PC-9 (cell line): Measurements from ENCODE around the gene CHRDL1. TPM values are rescaled to one million over a fixed set of nuclear protein-coding genes. Genes with fewer than 3 reads are reported as not detected.

ENCODE experiments used
- BruUV-seq: library from RNA; stranded (reverse); fragments of 400-500 nt; replicated peaks from 2 replicates; lab custom pipeline; 2021; lab: Mats Ljungman, UMichigan
- CTCF ChIA-PET: fragments of 300-600 bp; sonication (Branson Sonifier 250); formaldehyde crosslinking; loops from one replicate; lab custom pipeline; 2022; ENCODE audit warnings: antibody characterized with exemption; lab: Charles Lee
- POLR2A ChIA-PET: fragments of 300-600 bp; sonication (Branson Sonifier 250); formaldehyde crosslinking; loops from one replicate; lab custom pipeline; 2022; ENCODE audit warnings: antibody characterized with exemption; ENCODE audit not compliant: unreplicated experiment; lab: Charles Lee
- DNase-seq, 2 experiments: peaks; one replicate each; pipeline versions ENCODE4 v3.0.0 to v3.0.0-alpha.2; 2015 to 2022; ENCODE audit warnings: mixed read lengths in 1 of 2
- H2AFZ ChIP-seq: fragments of 200-600 bp; sonication (generic); 2 replicates; pipeline ENCODE4 v1.8.1; 2017; ENCODE audit warnings: antibody characterized with exemption
- H3F3A ChIP-seq: fragments of 200-600 bp; sonication (generic); 2 replicates; pipeline ENCODE4 v1.8.1; 2017; ENCODE audit warnings: antibody characterized with exemption, mild to moderate bottlenecking, low read depth; ENCODE audit not compliant: insufficient read depth
- H3K27ac ChIP-seq: fragments of 200-600 bp; sonication (generic); 2 replicates; pipeline ENCODE4 v1.6.1; 2016; ENCODE audit warnings: mixed run types
- H3K27me3 ChIP-seq: fragments of 200-600 bp; sonication (generic); 2 replicates; pipeline ENCODE4 v1.6.1; 2016; ENCODE audit warnings: low read depth, mixed run types; ENCODE audit not compliant: insufficient read depth
- H3K36me3 ChIP-seq: fragments of 200-600 bp; sonication (generic); 2 replicates; pipeline ENCODE4 v1.6.1; 2016; ENCODE audit warnings: low read depth, mixed run types
- H3K4me1 ChIP-seq: fragments of 200-600 bp; sonication (generic); replicated peaks from 2 replicates; pipeline ENCODE4 v1.6.1; 2016; ENCODE audit warnings: mixed run types; ENCODE audit not compliant: insufficient read depth
- H3K4me2 ChIP-seq: fragments of 200-600 bp; sonication (generic); 2 replicates; pipeline ENCODE4 v1.6.1; 2017; ENCODE audit warnings: mixed run types
- H3K4me3 ChIP-seq: fragments of 200-600 bp; sonication (generic); 2 replicates; pipeline ENCODE4 v1.6.1; 2016; ENCODE audit warnings: mixed run types
- H3K79me2 ChIP-seq: fragments of 200-600 bp; sonication (generic); 2 replicates; pipeline ENCODE4 v1.6.1; 2017; ENCODE audit warnings: low read depth, mixed run types
- H3K9me2 ChIP-seq: fragments of 200-600 bp; sonication (generic); 2 replicates; pipeline ENCODE4 v1.8.1; 2017; ENCODE audit warnings: mild to moderate bottlenecking; ENCODE audit not compliant: insufficient read depth
- H3K9me3 ChIP-seq: fragments of 200-600 bp; sonication (generic); 2 replicates; pipeline ENCODE4 v1.8.1; 2016; ENCODE audit warnings: low read depth; ENCODE audit not compliant: insufficient read depth
- H4K20me1 ChIP-seq: fragments of 200-600 bp; sonication (generic); 2 replicates; pipeline ENCODE4 v1.8.1; 2017; ENCODE audit not compliant: insufficient read depth
- EZH2 ChIP-seq: fragments of 200-600 bp; sonication (generic); IDR thresholded peaks from 2 replicates; pipeline ENCODE4 v1.8.0; 2017; ENCODE audit warnings: antibody characterized with exemption, low read depth
- intact Hi-C: fragments of 100-400 bp; cut with micrococcal nuclease; formaldehyde crosslinking; loops from one replicate; pipeline ENCODE4 v1.10.0; 2022; ENCODE audit not compliant: unreplicated experiment
- total RNA-seq: library from RNA; stranded (reverse); gene quantifications from 2 replicates; pipeline ENCODE4 v1.2.3, GENCODE V29; 2021
- TF ChIP-seq, protein P1 (sequence below): fragments of 200-600 bp; sonication (generic); conservative IDR thresholded peaks from 2 replicates; pipeline ENCODE4 v1.6.1; 2017; ENCODE audit warnings: mixed run types, antibody characterized with exemption, mild to moderate bottlenecking, moderate library complexity

The CHRDL1 gene
- total RNA-seq, 1 experiment from 2014 or later: 25.7 TPM

DNA sequence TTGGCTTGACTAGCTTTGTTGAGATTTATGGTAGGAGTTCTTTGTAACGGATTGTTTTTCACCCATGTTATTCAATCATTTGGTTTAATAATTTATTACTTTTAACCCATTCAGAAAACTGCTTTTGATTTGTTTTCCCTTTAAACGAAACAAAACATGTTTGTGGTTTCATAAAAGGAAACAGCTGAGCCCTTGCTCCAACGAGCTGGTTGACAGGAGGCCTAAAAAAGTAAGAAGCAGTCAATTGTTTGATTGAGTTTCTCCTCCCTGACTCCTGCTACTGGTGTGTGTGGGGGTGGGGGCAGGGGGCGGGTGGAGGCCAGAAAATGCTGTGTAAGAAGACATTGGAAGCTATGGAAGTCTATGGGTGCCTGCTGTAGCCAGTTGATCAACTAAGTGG, 102.8 kb downstream of the CHRDL1 start:
- BruUV-seq: no TSS peak
- TF ChIP-seq, protein P1, sequence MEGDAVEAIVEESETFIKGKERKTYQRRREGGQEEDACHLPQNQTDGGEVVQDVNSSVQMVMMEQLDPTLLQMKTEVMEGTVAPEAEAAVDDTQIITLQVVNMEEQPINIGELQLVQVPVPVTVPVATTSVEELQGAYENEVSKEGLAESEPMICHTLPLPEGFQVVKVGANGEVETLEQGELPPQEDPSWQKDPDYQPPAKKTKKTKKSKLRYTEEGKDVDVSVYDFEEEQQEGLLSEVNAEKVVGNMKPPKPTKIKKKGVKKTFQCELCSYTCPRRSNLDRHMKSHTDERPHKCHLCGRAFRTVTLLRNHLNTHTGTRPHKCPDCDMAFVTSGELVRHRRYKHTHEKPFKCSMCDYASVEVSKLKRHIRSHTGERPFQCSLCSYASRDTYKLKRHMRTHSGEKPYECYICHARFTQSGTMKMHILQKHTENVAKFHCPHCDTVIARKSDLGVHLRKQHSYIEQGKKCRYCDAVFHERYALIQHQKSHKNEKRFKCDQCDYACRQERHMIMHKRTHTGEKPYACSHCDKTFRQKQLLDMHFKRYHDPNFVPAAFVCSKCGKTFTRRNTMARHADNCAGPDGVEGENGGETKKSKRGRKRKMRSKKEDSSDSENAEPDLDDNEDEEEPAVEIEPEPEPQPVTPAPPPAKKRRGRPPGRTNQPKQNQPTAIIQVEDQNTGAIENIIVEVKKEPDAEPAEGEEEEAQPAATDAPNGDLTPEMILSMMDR: no peak
- TF ChIP-seq EZH2: no peak

DNA sequence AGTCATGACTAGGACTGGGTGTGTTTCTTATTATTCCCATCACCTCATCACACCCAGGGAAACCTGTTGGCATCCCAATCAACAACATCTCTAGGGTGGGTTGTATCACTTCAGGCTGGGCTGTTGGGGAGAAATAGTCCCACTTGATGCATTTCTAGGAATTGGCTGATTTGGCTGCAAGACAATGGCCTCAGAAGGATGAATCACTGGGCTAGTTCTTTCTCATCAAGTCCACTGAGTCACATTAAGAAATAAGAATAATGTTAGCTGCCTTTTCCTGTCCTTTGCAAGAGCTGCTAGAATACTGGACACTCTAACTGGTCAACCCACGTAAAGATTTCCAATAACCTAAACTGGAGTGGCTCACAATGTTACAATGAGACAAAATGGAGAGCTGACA, 104.2 kb downstream of the CHRDL1 start:
- ChIA-PET CTCF (no interaction called here), POLR2A (no interaction called here)
- no peaks in the 10 kb centered on the region for H3K36me3 ChIP-seq
- H3K79me2 ChIP-seq: no peaks in the 10 kb centered on the region
- intact Hi-C loops: no loop called here
- TF ChIP-seq, protein P1: no peak
- TF ChIP-seq EZH2: no peak
- H3K27me3 ChIP-seq: no peaks in the 10 kb centered on the region
- H3K4me2 ChIP-seq: no peak overlapping the region
- H3K4me1 ChIP-seq: no peaks in the 10 kb centered on the region
- BruUV-seq: no TSS peak
- H3K4me3 ChIP-seq: no peak overlapping the region
- H2AFZ ChIP-seq: no peak overlapping the region
- DNase-seq: no peak
- no peak overlapping the region for H3K27ac ChIP-seq
- no peaks in the 10 kb centered on the region for H3K9me3 ChIP-seq
- H3K9me2 ChIP-seq: no peaks in the 10 kb centered on the region
- H3F3A ChIP-seq: no peaks in the 10 kb centered on the region
- no peaks in the 10 kb centered on the region for H4K20me1 ChIP-seq

More for the DNA sequence above, 102.8 kb downstream of the CHRDL1 start:
- intact Hi-C loops: no loop called here
- H3K9me2 ChIP-seq: no peaks in the 10 kb centered on the region
- ChIA-PET CTCF (no interaction called here), POLR2A (no interaction called here)
- no peak overlapping the region for H2AFZ ChIP-seq
- H3K4me1 ChIP-seq: no peaks in the 10 kb centered on the region
- H3K79me2 ChIP-seq: no peaks in the 10 kb centered on the region
- H3K27ac ChIP-seq: no peak overlapping the region
- no peaks in the 10 kb centered on the region for H4K20me1 ChIP-seq
- no peak overlapping the region for H3K4me2 ChIP-seq
- no peaks in the 10 kb centered on the region for H3K9me3 ChIP-seq
- DNase-seq: no peak
- no peaks in the 10 kb centered on the region for H3F3A ChIP-seq
- H3K36me3 ChIP-seq: no peaks in the 10 kb centered on the region
- H3K27me3 ChIP-seq: no peaks in the 10 kb centered on the region
- no peak overlapping the region for H3K4me3 ChIP-seq

DNA sequence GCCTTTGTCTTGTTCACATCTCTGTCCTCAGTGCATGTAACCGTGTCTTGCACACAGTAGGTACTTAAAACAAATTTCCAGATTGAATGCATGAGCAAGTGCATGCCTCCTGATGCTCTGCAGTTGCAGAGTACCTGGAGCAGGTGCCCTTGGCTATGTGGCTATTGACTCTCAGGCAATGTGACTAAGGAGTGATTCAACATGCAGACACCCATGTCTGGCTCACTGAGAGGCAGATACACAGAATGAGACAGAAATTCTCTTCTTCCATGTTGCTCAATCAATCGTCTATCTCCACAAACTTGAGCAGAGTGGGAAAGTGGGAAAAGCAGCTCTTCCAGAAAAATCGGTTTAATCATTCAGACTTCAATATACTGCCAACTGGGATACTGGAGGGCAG, 111.0 kb downstream of the CHRDL1 start:
- CTCF ChIA-PET: no interaction called here
- Histone ChIP-seq H3K9me2 (no peaks in the 10 kb centered on the region), H3F3A (no peaks in the 10 kb centered on the region), H3K27me3 (no peaks in the 10 kb centered on the region), H3K4me3 (no peak overlapping the region), H3K79me2 (no peaks in the 10 kb centered on the region), H3K36me3 (no peaks in the 10 kb centered on the region), H2AFZ (no peak overlapping the region), H3K4me1 (no peaks in the 10 kb centered on the region), H3K4me2 (no peak overlapping the region), H3K27ac (no peak overlapping the region), H3K9me3 (no peaks in the 10 kb centered on the region; the same call in 1 of the 2 replicates), H4K20me1 (no peaks in the 10 kb centered on the region)
- no peak for DNase-seq
- no TSS peak for BruUV-seq
- POLR2A ChIA-PET: no interaction called here
- TF ChIP-seq EZH2: no peak
- TF ChIP-seq, protein P1: no peak
- intact Hi-C loops: no loop called here
